Stimulated activated CD4-positive, alpha-beta T cell treated with anti-CD3 and anti-CD28 coated beads, Interleukin-2, amount 100 ng/mL, for 48 hours (primary cell): ENCODE data around the gene HMCN1.
A peak's percentile ranks its signal among the peaks of the same experiment; 100 is the strongest.
"Not testable (repeated sequence)": the region's sequence is repeated elsewhere in the genome, so short reads cannot be mapped to it uniquely, and the experiment has no call there.

Source experiments
- DNase-seq, 2 donors: peaks; one replicate each; pipeline ENCODE4 v3.0.0-alpha.2; 2020

HMCN1 gene

GRCh38 chr1:186175588-186175987 lies 441.4 kb downstream of the HMCN1 start:
- no peak for DNase-seq

- no peak for DNase-seq
These were observed 444.3 kb downstream of the HMCN1 start for GRCh38 chr1:186178426-186179043.

GRCh38 chr1:186179231-186179630 lies 445.0 kb downstream of the HMCN1 start:
- no peak for DNase-seq

GRCh38 chr1:186183219-186183618 lies 449.0 kb downstream of the HMCN1 start:
- DNase-seq = peak in 1 of 2 donors; percentile 9

GRCh38 chr1:186183970-186184628 lies 449.9 kb downstream of the HMCN1 start:
- DNase-seq = no peak

GRCh38 chr1:186186251-186186650 lies 452.1 kb downstream of the HMCN1 start:
- not testable (repeated sequence) for DNase-seq

- no peak for DNase-seq
These were observed 453.4 kb downstream of the HMCN1 start for GRCh38 chr1:186187601-186188000.

GRCh38 chr1:186188004-186188539 lies 453.9 kb downstream of the HMCN1 start:
- DNase-seq = no peak

- DNase-seq = no peak
These were observed 454.5 kb downstream of the HMCN1 start for GRCh38 chr1:186188736-186189135.

GRCh38 chr1:186189156-186189555 lies 455.0 kb downstream of the HMCN1 start:
- no peak for DNase-seq

GRCh38 chr1:186191511-186191910 lies 457.3 kb downstream of the HMCN1 start:
- no peak for DNase-seq

- no peak for DNase-seq
These were observed 459.0 kb downstream of the HMCN1 start for GRCh38 chr1:186193224-186193623.

GRCh38 chr1:186194107-186194756 lies 460.0 kb downstream of the HMCN1 start:
- DNase-seq = no peak

GRCh38 chr1:186195377-186195931 lies 461.3 kb downstream of the HMCN1 start:
- no peak for DNase-seq

GRCh38 chr1:186202271-186202764 lies 468.1 kb downstream of the HMCN1 start:
- DNase-seq = no peak

- no peak for DNase-seq
These were observed 468.6 kb downstream of the HMCN1 start for GRCh38 chr1:186202776-186203175.

- DNase-seq = no peak
These were observed 471.9 kb downstream of the HMCN1 start for GRCh38 chr1:186206048-186206570.

- no peak for DNase-seq
These were observed 473.3 kb downstream of the HMCN1 start for GRCh38 chr1:186207391-186208085.

GRCh38 chr1:186208405-186209129 lies 474.4 kb downstream of the HMCN1 start:
- DNase-seq = no peak

- no peak for DNase-seq
These were observed 476.1 kb downstream of the HMCN1 start for GRCh38 chr1:186210258-186210657.

GRCh38 chr1:186211583-186211982 lies 477.4 kb downstream of the HMCN1 start:
- DNase-seq = not testable (repeated sequence)
